GM12891 (cell line): ENCODE results near the gene PLPP3.

Source experiments
- DNase-seq: peaks from one replicate; pipeline ENCODE4 v3.0.0; 2011; ENCODE audit warnings: low spot score; ENCODE audit not compliant: insufficient read length
- FAIRE-seq: peaks from 2 replicates; lab custom pipeline; 2011; peaks lifted over from hg19 to GRCh38; lab: Jason Lieb, UNC
- PAX5 ChIP-seq: IDR thresholded peaks from 2 replicates; pipeline ENCODE4 v1.6.1; 2011; ENCODE audit warnings: low read length, moderate library complexity, mild to moderate bottlenecking; ENCODE audit not compliant: insufficient read depth, severe bottlenecking
- POLR2A ChIP-seq: IDR thresholded peaks from 2 replicates; pipeline ENCODE4 v1.6.1; 2011; ENCODE audit warnings: low read depth, low read length, control low read depth
- POLR2AphosphoS5 ChIP-seq: IDR thresholded peaks from 2 replicates; pipeline ENCODE4 v1.6.1; 2011; ENCODE audit warnings: low read depth, low read length, control low read depth
- POU2F2 ChIP-seq: IDR thresholded peaks from 2 replicates; pipeline ENCODE4 v1.6.1; 2011; ENCODE audit warnings: low read depth, mild to moderate bottlenecking, control low read depth, low read length, moderate library complexity
- SPI1 ChIP-seq: IDR thresholded peaks from 2 replicates; pipeline ENCODE4 v1.6.1; 2011; ENCODE audit warnings: low read depth, low read length, control low read depth
- TAF1 ChIP-seq: IDR thresholded peaks from 2 replicates; pipeline ENCODE4 v1.6.1; 2011; ENCODE audit warnings: low read depth, low read length, control low read depth

Gene PLPP3

DNA sequence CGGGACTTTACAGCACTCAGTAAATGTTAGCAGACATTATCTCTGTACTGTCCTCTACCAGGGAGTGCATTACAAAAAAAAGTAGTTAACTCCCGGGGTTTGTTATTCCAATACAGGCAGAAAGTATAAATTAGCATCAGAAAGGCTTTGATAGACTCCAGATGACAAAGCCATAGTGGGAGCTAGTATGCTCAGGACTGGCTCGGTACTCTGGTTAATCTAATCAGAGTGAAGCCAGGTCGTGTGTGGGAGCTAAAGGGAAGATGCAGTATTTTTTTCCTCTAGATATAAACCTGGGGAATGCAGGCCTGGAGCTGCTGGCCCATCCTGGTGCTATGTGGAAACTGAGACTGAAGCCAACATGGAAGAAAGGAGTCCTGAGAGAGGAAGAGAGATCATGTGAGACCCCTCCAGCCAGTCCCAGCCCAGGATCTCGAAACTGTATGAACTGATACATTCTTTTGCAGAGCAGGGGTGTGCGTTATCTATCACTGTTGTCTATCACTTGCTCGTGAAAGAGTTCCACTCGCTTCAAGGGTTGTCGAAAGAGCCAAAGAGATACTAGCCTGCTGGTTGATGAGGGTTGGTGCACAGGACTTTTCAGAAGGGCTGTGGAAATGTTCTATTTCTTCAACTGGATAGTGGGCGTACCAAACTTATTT lies 125.8 kb downstream of the PLPP3 start:
- FAIRE-seq: no peak
- no peak for DNase-seq
- TF ChIP-seq POU2F2 (no peak), PAX5 (no peak), TAF1 (no peak), SPI1 (no peak), POLR2A (no peak), POLR2AphosphoS5 (no peak)

DNA sequence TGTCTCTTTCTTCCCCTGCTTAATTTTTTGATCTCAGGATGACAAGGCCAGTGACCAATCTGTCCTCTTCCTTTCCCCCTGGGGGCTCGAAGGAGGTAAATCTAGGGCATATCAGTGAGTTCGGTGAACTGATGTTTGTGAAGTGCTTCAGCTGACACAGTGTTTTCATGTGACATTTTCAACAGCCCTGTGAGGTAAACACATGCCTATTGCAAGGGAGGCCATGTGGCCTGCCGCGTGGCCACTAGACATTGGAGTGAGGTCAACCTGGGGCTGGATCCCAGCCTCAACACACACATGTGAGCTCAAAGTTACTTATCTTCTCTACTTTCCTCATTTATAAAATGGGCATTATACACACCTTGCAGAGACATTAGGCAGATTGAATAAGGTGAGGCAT lies 126.3 kb downstream of the PLPP3 start:
- no peak for FAIRE-seq
- TF ChIP-seq TAF1 (no peak), PAX5 (no peak), SPI1 (no peak)
- DNase-seq: no peak

DNA sequence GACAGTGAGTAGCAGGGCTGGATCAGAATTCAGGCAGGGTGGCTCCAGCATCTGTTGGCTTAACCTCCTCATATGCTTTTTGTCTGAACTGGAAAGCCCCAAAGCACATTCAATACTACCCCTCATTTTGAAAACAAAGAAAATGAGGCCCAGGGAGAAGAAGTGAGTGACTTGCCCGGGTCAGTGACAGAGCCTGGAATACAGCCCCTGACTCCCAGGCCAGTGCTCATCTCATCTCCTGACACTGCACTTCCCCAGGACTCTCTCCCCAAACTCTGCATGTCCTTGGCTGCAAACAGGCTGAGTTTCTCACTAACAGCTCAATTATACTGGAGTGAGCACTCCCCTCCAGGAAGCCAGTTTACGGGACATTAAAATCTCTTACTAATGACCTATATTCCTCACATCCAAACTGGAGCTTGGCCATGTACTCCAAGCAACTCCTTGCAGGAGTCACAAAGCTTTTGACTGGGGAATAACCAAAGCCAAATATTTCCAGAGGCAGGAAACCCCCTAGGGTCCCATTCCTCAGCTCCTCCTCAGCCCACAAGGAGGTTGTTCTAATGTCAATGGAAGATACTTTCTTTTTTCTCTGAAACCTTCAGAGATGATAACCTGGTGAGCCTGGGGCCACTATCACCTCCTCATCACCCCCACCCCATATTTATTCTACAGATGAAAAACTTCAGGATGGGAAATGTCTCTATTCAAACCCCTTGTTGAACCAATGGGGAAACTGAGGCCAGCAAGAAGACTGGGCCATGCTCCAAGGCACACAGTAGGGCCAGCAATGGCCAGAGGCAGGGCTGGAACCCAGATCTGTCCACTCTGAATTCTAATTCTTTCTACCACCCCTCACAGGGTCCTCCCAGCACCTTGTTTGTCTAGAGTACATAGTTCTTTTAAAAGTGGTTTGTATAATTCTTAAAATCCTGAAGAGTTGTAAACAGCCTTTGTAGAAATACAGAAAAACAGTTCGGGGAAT lies 127.0 kb downstream of the PLPP3 start:
- no peak for DNase-seq
- TF ChIP-seq PAX5 (no peak), SPI1 (no peak), POLR2AphosphoS5 (no peak), POLR2A (no peak), POU2F2 (no peak), TAF1 (no peak)
- no peak for FAIRE-seq

DNA sequence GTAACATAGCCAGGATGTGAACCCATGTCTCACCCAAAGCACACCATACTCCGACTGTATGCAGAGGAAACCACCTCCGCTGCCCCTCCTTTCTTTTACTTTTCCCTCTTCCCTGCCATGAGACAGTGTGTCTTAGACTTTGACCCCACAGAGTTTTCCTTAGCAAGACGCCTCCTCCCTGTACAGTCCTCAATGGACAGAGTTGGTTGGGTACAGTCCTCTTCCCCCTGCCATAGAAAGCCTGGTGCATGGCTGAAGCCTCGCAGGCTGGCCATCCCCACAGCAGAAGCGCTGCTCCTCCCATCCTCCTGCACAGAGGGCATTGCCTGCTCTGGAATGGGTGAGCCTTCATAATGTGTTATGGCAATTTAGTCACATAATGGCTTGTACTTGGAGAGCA lies 127.9 kb downstream of the PLPP3 start:
- no peak for TF ChIP-seq TAF1
- TF ChIP-seq POLR2AphosphoS5: no peak
- TF ChIP-seq POLR2A: no peak
- no peak for TF ChIP-seq SPI1
- TF ChIP-seq POU2F2: no peak
- no peak for TF ChIP-seq PAX5
- FAIRE-seq (no peak), DNase-seq (no peak)

DNA sequence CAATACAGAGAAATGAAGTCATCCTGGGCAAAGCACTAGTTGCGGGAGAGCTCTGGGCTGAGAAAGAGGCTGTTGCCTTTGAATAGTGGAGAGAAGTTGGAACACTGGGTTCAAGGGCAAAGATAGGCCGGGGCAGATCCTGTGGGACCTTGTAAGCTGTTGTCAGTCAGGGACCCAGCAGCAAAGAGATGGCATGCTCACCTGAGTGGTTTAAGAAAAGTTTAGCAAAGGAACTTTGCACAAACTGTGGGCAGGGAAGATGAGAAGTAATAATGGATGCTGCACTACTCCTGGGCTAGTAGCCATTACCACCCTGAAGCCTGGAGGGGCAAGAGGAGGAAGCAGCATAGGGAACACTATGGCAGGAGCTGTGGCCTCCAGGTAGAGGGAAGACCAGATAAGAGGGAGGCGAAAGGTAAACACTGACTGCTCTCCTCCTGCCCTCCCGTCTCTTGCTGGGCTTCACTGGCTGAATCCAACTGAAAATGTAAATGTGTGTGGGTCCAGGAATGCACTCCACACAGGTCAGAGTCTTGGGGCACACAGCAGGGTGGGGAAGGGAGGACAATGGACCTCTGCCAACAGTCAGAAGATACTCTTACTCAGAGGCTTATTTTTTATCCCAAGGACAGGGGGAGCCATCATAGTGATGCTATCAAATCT lies 129.2 kb downstream of the PLPP3 start:
- DNase-seq: no peak
- FAIRE-seq: no peak
- no peak for TF ChIP-seq TAF1
- no peak for TF ChIP-seq PAX5
- no peak for TF ChIP-seq POU2F2
- no peak for TF ChIP-seq SPI1
- no peak for TF ChIP-seq POLR2A
- no peak for TF ChIP-seq POLR2AphosphoS5

DNA sequence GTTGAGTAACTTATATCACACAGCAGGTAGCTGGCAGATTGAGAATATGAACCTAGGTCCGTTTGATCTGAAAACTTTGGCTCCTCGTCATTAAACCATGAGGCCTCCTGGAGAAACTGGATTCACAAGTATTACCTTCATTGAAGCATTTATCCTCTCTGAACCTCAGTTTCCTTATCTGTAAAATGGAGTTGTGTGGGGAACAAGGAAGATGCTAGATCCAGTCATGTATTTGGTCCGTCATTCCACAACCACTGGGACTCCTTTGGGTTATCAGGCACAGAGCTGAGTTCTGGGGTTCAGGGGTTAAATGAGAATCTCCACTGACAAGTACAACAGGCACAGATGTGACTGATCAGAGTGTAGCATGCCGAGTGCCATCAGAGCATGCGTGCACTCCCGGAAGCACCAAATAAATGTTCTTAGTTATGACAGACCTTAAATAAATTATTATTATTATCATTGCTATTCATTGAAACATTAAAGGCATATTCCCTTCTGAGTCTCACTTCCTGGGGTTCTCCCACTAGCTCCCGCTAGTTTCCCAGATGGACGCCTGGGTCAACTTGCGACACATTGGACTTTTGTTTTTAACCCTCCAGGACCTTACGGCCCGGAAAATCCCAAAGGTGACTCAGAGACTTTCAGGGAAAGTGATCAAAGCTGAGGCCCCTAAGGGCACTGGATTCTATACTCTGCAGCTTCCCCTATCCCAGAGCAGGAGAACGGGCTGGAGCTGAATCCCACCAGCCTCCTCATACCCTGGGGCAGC lies 130.6 kb downstream of the PLPP3 start:
- no peak for TF ChIP-seq POLR2AphosphoS5
- no peak for TF ChIP-seq POU2F2
- no peak for TF ChIP-seq SPI1
- no peak for TF ChIP-seq PAX5
- no peak for TF ChIP-seq TAF1
- TF ChIP-seq POLR2A: no peak
- no peak for FAIRE-seq
- no peak for DNase-seq

DNA sequence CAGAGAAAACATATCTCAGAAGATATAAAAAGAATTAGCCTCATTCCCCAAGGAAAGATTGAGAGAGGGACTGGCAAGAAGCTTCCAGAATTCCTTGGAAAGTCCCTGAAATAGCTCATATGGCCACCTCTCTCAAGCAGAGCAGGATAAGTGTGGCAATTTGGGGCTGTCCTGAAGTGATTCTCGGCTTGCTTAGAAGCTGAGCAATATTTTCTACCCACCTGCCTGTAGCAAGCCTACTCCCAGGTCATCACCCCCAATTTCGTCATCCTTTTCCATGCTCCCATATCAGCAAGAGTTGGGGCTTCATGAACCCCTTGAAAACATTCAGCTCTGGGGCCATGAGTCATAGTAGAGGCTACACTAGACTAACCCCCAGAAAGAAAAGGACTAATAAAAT lies 131.5 kb downstream of the PLPP3 start:
- DNase-seq: no peak
- TF ChIP-seq POU2F2: no peak
- no peak for TF ChIP-seq SPI1
- TF ChIP-seq POLR2A: no peak
- no peak for TF ChIP-seq TAF1
- TF ChIP-seq PAX5: no peak
- TF ChIP-seq POLR2AphosphoS5: no peak
- FAIRE-seq: no peak

DNA sequence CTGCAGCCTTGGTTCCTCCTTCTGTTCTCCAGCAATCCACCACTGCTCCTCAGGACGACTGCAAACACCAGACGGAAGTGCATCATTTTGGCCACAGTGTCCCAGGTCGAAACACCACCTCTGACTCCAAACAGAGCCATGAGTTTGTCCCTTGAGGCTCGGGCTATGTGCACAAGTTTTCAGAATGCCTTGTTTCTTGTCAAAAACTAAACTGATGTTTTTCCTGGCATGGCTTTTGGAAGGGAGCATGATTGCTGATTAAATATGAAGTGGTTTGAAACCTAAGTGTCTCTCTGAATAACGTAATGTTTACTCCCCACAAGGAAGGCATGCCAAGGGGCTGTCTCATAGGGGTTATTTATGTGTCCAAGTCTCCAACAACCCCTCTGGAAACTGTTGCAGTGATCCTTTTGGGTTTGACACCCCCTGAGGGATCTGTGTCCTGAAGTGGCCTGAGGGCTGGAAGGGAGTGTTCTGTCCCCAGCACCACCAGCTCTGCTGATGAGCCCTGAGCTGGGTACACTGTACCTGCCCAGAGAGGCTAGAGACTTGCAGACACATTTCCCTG lies 132.7 kb downstream of the PLPP3 start:
- FAIRE-seq (no peak), DNase-seq (no peak)
- TF ChIP-seq SPI1 (no peak), POLR2AphosphoS5 (no peak), TAF1 (no peak), PAX5 (no peak), POLR2A (no peak), POU2F2 (no peak)

DNA sequence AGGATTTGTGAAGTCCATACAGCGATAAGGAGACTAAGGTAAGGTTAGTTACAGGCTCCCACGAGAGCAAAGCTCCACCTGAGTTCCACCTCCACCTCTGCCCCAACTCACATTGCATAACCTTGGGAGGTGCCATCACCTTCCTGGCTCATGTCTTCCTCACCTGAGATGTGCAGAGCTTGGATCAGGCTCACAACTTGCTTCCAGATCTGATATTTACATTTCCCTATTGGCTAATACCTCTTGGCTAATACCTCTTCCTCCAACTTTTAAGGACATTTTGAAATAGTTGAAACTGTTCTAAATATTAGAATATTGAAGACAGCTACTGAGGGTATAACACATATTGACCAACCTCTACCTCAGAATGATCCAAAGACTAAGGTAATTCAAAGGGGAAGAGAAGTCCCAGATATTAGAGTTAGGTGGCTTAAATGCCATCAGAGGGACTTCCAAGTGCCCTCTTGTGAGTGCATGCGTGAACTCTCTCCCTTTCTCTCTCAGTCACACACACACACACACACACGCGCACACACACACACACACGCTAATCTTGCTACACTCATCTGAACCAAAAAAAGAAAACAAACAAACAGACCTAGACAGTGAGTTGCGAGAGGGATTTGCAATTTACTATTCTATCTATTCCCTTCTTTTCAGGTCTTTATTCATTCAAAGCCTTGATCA lies 134.3 kb downstream of the PLPP3 start:
- no peak for TF ChIP-seq POLR2A
- TF ChIP-seq POU2F2: no peak
- no peak for TF ChIP-seq SPI1
- no peak for TF ChIP-seq PAX5
- no peak for TF ChIP-seq POLR2AphosphoS5
- TF ChIP-seq TAF1: no peak

More for the DNA sequence above, 134.3 kb downstream of the PLPP3 start:
- no peak for DNase-seq
- FAIRE-seq: no peak
